OCI-M1 (cell line): ENCODE data around the gene SYTL3.

ENCODE experiments used
- DNase-seq: peaks from one replicate; lab custom pipeline; 2025; lab: John Stamatoyannopoulos, UW

Gene SYTL3

DNA sequence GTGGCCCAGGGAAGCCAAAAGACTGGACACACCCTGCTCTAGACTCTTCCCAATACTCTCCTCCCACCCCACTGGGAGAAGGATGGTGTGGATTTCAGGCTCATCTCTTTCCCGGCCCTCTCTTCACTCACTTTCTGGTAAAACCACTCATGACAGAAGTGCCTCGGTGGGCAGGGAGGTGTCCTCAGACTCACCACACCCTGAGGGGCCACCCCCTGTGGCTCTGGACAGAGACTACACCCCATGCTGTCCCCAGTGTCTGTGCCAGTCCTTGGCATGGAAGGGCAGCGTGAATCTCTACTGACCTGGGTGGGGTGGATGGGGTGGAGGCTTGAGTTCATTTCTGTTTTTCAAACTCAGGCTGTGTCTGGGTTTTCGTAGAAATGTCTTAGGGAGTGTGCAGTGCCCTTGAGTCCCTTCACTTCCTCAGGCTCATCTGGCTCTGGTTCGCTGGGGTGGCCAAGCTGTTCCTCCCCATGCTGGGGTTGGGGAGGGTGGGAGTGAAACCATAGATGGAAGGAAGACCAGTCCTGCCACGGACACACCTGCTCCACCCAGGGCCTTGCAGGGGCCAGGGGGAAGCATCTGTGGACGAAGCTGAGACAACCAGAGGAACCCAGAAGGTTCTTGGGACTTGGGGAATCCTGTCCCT is 110.2 kb downstream of the SYTL3 start:
- DNase-seq, result no peak

DNA sequence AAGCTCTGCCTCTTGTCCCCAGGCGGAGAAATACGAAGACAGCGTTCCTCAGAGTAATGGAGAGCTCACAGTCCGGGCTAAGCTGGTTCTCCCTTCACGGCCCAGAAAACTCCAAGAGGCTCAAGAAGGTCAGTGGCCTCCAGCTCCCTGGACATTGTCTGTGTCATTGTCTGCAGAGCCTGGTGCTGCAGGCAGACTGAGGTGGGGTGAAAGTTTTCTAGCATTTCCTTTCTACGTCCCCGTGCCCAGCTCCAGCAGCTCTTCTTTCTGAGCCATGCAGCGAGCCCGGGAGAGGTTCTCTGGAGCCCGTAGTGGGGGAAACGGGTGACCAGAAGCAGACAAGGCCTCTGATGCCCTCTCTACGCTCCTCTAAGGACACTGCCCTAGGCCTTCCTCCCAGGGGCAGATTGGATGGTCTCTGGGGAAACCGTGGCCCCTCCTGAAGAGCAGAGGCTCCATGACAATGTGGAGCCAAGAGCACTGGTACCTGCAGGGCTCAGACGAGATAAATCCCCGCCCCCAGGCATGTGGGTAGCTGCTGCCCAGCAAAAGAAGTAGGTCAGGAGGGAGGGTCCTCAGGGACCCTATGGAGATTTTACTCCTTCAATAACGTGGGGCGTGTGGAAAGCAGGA is 110.9 kb downstream of the SYTL3 start:
- no peak for DNase-seq

DNA sequence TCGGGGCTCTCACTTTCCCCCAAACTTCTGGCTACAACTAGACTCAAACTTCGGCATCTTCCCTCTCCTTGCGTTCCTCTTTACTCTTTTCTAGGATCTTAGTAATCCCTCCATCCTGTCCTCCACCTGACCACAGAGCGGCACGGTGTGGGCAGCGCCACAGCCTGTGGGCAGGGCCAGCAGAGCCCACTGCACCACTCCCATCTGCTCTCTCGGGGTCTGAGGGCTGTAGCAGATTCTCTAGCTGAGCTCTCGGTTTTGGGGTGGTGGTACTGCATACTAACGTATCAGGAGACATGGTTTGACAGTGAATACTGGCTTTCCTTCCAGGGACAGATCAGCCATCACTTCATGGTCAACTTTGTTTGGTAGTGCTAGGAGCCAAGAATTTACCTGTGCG is 111.9 kb downstream of the SYTL3 start:
- DNase-seq, result no peak

DNA sequence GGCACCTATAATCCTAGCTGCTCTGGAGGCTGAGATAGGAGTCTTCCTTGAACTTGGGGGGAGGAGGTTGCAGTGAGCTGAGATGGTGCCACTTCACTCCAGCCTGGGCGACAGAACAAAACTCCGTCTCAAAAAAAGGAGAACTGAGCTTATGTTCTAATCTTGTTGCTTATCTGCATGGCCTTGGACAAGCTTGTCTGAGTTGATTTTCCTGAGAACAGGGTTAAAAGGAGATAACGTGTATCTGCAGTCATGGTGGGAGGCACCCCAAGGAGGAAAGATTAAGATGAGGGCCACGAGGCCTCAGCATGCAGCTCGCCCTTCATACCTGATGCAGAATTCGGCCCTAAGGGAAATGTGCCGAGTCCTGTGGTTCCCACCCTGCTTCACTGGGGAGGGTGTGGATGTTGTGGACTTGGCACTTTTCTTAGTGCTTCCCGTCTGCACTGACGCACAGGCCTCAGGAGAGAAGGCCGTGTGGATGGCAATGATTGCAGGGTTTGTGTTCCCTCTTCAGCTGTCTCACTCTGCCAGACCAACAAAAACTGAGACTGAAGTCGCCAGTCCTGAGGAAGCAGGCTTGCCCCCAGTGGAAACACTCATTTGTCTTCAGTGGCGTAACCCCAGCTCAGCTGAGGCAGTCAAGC is 113.1 kb downstream of the SYTL3 start:
- DNase-seq, result peak; percentile 94

DNA sequence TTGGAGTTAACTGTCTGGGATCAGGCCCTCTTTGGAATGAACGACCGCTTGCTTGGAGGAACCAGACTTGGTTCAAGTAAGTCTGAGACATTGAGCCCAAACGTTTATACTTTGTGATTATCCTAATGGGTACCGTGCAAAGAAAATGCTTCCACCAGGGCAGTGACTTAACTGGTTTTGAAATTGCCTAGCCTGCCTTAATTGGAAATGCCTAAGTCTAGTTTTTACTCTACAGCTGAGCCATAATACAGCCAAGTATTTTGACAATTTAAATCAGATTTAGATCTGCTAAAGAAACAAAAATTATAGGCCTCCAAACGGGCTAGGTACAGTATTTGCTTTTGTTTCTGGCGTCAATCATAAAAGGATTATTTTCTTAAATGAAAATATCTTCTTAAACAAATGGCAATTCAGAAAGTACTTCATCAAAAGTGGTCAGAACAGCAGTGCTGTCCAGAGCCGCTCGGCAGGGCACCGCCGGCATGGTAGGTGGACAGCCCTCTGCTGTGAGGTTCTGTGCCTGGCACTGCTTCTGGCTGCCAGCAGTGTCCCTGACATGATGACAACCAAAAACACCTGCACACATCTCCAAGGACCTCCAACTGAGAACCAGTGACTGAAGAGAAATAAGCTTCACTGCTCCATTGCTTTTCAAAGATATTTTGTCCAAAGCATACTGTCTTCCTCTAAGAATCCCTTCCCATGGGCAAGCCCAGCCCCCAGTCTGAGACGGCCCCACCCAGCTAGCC is 113.8 kb downstream of the SYTL3 start:
- DNase-seq, result peak; percentile 56

DNA sequence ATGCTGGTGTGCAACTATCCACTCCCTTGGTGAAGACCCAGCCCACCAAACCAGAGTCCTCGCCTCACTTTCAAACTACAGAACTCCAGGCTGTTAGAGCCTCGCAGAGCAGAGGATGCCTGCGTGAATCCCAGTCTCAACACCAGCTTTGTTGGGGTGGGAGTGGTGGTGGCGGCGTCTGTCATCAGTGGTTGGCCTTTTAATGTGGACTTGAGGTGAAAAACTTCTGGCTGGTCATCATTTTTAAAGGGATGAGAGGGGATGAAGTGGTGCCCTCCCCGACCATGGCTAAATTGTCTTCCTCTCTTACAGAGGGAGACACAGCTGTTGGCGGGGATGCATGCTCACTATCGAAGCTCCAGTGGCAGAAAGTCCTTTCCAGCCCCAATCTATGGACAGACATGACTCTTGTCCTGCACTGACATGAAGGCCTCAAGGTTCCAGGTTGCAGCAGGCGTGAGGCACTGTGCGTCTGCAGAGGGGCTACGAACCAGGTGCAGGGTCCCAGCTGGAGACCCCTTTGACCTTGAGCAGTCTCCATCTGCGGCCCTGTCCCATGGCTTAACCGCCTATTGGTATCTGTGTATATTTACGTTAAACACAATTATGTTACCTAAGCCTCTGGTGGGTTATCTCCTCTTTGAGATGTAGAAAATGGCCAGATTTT is 114.5 kb downstream of the SYTL3 start:
- DNase-seq, result peak; percentile 49

DNA sequence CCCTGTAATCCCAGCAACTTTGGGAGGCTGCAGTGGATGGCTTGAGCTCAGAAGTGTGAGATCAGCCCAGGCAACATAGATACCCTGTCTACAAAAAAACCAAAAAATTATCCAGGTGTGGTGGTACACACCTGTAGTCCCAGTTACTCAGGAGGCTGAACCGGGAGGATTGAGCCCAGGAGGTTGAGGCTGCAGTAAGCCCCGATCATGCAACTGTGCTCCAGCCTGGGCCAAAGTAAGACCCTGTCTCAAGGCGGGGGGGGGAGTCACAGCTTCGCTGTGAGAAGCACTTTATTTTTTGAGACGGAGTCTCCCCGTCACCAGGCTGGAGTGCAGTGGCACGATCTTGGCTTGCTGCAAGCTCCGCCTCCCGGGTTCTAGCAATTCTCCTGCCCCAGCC is 115.1 kb downstream of the SYTL3 start:
- no peak for DNase-seq

DNA sequence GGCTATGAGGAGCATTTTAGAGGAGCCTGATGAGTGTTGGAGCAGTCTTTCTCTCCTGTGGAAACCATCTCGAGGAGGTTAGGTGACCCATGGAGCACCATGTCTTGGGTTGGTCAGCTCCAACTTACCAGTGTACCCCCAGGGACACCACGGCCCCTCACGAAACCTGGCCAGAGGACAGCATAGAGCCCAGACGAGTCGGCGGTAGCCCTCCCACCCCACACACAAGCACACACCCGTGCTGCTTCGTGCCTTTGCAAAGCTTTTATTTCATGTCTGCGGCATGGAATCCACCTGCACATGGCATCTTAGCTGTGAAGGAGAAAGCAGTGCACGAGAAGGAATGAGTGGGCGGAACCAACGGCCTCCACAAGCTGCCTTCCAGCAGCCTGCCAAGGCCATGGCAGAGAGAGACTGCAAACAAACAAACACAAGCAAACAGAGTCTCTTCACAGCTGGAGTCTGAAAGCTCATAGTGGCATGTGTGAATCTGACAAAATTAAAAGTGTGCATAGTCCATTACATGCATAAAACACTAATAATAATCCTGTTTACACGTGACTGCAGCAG is 115.7 kb downstream of the SYTL3 start:
- DNase-seq, result no peak

DNA sequence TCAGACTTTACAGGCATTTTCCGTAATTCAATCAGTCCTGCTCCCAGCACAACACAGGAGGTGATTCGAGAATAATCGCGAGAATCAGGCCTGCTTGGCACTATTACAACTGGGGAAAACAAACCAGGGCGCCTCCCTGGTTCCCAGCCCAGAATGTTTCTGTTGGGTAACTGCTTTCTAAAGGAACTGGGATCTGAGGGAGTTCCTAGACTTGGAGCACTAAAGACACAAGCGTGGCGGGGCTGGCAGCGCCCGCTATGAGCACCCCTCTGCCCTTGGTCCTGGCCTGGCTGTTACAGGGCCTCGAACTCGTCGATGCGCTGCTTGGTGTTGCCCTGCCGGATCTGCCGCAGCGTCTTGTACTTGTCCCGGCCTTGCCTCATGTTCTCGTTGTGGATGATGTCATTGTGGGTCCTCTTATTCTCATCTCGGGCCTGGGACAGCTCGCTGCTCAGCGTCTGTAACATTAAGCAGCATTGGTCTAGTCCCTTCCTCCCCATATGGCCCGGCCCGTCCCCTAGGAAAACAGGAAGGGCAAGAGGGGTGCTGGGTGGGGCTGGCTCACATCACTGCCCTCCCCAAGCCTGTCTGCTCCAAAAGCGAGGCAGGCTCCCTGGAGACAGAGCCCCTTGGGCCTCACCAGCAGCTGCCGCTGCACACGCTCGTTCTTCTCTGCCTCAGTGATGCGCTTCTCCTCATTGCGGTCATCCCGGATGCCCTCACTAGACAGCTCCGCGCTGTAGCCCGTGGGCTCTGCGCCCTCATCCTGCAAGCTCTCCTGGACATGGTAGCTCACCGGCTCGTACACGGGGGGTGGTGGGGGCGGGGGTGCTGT is 117.0 kb downstream of the SYTL3 start:
- DNase-seq, result no peak

DNA sequence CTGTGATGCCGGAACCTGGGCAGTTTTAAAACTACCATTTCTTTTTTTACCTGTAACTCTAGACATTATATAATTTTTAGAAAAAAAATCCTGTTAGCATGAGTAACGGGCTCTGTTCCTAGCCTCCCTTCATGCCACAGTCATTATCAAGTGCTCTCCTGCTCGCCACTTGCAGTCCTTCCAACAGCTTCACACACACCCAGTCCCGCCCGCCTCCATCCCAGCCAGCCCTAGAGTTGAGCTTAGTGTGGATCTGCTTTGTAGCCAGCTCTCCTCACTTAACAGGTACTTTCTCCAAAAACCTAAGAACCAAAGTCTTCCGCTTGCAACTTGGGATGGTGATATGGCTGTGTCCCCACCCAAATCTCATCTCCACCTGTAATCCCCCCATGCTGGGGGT is 117.9 kb downstream of the SYTL3 start:
- DNase-seq, result no peak

DNA sequence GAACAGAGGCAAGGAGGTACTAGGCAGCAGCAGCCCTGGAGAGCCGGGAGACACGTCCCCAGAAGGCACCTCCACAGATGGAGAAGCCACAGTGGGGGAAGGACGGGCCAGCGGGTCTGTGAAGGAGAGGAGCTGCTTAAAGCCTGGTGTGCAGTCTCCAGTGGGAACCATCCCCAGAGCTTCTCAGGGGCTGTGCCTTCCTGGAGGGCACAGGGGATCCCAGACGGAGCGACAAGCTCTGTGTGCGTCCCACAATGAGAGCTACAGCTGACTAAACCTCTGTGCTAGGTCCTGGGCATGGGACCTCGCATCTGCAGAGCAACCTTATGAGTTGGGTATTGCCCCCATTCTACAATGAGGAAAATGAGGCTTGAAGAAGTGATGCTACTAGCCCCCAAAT is 118.6 kb downstream of the SYTL3 start:
- DNase-seq, result no peak

DNA sequence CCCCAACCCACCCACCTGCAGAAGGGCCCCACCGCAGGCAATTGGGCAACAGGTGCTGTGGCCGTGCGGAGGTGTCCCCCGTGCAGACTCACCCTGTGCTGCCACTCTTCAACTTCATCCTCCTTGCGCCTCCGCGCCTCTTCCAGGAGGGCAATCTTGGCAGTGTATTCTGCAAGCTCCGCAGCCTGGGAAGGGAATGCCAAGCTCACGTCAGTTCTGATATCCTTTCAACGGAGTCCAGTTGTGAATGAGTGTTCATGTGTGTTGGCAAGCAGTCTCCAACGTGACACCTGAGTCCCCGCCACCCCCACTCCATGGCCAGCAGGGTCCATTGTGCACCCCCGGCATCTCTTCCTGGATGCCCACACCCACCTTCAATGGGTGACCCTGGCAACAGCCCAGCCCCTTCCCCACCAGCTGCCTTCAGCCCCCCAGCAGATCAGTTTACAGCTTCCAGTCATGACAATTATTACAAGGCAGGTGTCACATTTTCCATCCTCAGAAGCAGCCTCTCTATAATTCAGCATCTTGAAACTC is 119.4 kb downstream of the SYTL3 start:
- DNase-seq, result no peak

DNA sequence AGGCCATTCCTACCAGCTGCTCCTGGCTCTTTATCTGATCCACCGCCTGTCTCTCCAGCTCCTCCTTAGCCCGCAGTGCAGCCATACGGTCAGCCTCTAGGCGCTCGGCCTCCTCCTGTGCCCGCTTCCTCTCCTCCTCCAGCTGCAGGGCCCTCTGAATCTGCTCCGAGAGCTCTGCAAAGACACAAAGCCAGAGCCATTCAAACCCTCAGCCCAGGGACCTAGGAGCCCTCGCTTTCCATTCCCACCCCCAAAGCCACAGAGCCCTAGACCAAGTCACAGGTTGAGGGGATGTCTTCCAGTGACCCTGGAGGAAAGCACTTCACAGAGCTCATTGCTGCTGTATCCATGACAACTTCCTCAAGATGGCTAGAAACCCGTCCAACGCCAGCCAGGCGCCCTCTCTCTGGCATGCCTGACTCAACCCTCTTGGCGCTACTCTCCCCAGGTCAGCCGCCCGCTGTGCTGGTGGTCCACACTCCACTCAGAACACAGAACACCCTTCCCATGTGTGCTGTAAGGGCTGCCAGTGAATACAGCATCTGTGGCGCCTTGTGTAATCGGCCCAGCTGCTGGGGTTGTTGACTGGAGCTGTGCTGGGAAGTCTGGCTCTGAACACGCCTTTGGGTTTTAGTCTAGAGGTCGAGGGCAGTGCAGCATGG is 120.0 kb downstream of the SYTL3 start:
- no peak for DNase-seq

DNA sequence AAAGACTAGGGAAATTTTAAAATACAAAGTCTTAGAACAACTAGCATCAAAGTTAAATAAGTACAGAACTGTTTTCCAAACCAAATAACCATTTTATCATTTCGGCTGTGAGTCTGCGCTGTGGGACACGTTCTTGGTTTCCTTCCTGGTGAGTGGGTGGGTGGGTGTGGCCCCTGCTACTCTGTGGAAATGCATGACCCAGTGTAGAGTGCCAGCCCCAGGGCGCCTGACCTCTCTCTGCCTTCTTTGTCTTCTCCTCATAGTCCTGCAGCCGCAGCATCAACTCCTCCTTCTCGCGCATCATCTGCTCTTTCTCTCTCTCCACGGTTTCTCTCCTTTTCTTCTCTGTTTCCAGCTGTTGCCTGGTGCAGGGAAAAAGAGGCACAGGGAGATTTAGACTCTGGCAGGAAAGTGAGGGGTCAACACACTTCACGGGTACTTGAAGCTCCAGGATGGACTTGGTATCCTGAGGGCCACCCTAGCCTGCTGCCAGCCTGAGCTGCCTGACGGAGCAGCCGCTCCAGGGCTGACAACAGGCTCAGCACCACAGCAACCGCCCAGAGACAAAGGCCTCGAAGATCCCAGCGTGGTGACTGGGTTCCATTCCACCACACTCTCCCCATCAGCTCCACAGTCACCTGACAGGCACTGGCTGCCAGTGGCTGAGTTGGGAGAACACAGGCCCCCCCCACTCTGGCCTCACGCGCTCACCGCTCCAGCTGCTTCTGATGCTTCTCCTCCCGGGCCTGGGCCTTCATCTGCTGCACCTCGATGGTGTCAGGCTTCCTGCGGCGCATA is 120.9 kb downstream of the SYTL3 start:
- DNase-seq, result no peak

DNA sequence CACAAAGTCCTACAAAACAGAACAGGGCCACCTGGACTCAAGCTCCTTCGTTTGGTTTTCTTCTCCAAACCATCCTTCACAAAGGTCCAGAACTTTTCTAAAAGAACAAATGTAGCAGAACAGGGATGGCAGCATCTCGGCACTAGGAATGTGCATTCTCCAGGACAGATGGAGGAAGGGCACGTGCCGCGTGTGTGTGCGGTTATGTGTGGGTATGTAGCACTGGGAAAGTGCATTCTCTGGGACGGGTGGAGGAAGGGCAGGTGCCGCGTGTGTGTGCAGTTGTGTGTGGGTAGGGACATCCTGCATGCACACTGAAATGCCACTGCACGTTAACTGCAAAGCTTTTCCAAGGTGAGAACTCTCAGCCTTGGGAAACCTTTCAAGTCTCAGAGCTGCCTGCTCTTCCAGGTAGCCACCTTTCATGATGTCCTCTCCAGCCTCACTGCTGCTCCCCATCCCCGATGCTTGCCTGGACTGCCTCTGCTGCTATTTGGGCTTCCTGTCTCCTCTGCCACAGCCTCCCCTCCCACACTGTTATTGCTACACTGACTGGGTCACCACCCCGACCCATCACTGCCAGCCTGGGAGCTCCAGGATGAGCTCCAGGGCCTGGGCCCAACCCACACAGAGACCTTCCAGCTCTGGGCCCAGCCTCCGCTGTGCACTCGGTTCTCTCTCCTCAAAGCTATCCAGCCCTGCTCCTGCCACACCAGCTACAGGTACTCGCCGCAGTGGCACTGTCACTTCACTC is 121.7 kb downstream of the SYTL3 start:
- DNase-seq, result no peak

DNA sequence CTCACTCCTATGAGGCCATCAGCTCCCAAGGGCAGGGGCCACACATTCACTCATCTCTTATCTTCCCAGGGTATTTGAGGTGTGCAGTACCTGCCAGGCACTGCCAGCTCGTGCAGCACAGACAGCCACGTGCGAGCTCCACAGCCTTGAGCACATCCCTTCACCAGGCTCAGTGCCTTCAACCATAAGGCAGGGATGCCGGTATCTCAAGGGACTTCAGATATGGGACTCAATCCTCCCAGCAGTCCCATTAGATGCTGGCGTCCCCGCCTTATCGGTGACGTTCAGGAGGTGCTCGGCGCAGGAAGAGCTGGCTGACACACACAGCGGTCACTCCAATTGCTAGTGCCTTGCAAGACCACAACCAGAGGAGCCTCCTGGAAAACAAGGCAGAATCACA is 122.3 kb downstream of the SYTL3 start:
- DNase-seq, result no peak

DNA sequence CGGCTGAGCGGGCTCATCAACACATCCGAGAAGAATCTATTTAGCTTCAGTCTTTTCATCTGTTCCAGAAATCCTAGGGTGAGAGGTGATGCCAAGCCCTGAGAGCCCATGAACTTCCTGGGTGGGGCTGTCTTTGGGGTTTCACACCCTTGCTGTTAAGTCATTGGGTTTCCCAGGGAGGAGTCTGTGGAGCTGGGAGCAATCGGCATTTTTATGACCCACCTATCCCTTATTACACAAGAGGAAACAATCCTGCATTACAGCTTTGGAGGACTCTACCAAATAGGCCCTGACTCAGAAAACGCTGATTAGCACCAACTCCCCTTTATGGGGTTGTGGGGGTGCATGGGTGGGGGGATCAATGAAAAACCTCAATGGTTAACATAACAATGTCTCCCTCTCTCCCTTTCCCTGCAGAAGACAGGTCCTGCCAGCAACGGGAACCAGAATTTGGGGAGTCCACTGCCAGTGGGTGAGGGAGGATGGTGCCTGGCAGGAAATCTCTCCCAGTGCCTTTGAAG is 123.1 kb downstream of the SYTL3 start:
- DNase-seq, result no peak
